HFFc6 (cell line): ENCODE measurements around the gene MARF1. TPM values are rescaled to one million over a fixed set of nuclear protein-coding genes. Genes with fewer than 3 reads are reported as not detected.
"Not testable (repeated sequence)": the region's sequence is repeated elsewhere in the genome, so short reads cannot be mapped to it uniquely, and the experiment has no call there.

ENCODE experiments used
- DNase-seq: peaks from one replicate; pipeline ENCODE4 v3.0.0-alpha.2; 2018
- H3K27ac Mint-ChIP-seq: 2 replicates; pipeline ENCODE4 v1.8.0; 2020; ENCODE audit warnings: mild to moderate bottlenecking, mixed read lengths
- H3K27me3 Mint-ChIP-seq: 2 replicates; pipeline ENCODE4 v1.8.0; 2021; ENCODE audit warnings: mild to moderate bottlenecking, moderate library complexity, mixed read lengths; ENCODE audit not compliant: insufficient read depth
- H3K36me3 Mint-ChIP-seq: 2 replicates; pipeline ENCODE4 v1.8.0; 2021; ENCODE audit warnings: low read depth, mixed read lengths
- H3K4me1 Mint-ChIP-seq: 2 replicates; pipeline ENCODE4 v1.8.0; 2020; ENCODE audit warnings: low read depth, mixed read lengths
- H3K4me3 Mint-ChIP-seq: 2 replicates; pipeline ENCODE4 v1.8.0; 2020; ENCODE audit warnings: mild to moderate bottlenecking, moderate library complexity, mixed read lengths
- H3K9me3 Mint-ChIP-seq: 2 replicates; pipeline ENCODE4 v1.8.0; 2020; ENCODE audit warnings: mild to moderate bottlenecking, mixed read lengths
- CTCF ChIP-seq: fragments of 200-600 bp; sonication (generic); IDR thresholded peaks from 2 replicates; pipeline ENCODE4 v1.5.0; 2021; ENCODE audit warnings: antibody characterized with exemption, mild to moderate bottlenecking
- total RNA-seq, 6 experiments: library from RNA; stranded (reverse); fragmentation: NEBNext Ultra II Directional; extraction: Animal tissue kit (Norgen Biotek cat#: 25700); gene quantifications; 2 replicates in 1 of 6; 3 replicates in 5 of 6; pipeline ENCODE4 v1.2.3, GENCODE V29; 2021

Gene MARF1
- total RNA-seq, 6 experiments from 2014 or later, result 34.9 to 39.4 (median 38.5) TPM

- DNase-seq, result no peak
- Mint-ChIP-seq H3K4me1 (peaks cover 22% of the 10 kb centered on the region), H3K27me3 (no peaks in the 10 kb centered on the region; the same call in 1 of the 2 replicates), H3K4me3 (no peak overlapping the region), H3K27ac (no peak overlapping the region), H3K9me3 (no peaks in the 10 kb centered on the region), H3K36me3 (peaks cover 31% of the 10 kb centered on the region)
- no peak for TF ChIP-seq CTCF
These were observed 67.5 kb downstream of the MARF1 start for GRCh38 chr16:15575293-15576049.

GRCh38 chr16:15574614-15574948 lies 68.4 kb downstream of the MARF1 start:
- no peak for DNase-seq
- no peak overlapping the region for H3K27ac Mint-ChIP-seq
- H3K4me3 Mint-ChIP-seq, result no peak overlapping the region
- no peak for TF ChIP-seq CTCF
- no peaks in the 10 kb centered on the region; the same call in 1 of the 2 replicates for H3K27me3 Mint-ChIP-seq
- H3K36me3 Mint-ChIP-seq, result peaks cover 40% of the 10 kb centered on the region
- H3K9me3 Mint-ChIP-seq, result no peaks in the 10 kb centered on the region
- H3K4me1 Mint-ChIP-seq, result peaks cover 26% of the 10 kb centered on the region

GRCh38 chr16:15573896-15574613 lies 68.9 kb downstream of the MARF1 start:
- H3K36me3 Mint-ChIP-seq, result peaks cover 45% of the 10 kb centered on the region
- not testable (repeated sequence) for H3K4me3 Mint-ChIP-seq, H3K27me3 Mint-ChIP-seq, H3K27ac Mint-ChIP-seq, DNase-seq, H3K9me3 Mint-ChIP-seq
- peaks cover 26% of the 10 kb centered on the region for H3K4me1 Mint-ChIP-seq

- Mint-ChIP-seq H3K9me3 (no peaks in the 10 kb centered on the region), H3K27ac (no peak overlapping the region), H3K4me3 (no peak overlapping the region), H3K27me3 (peaks cover 1% of the 10 kb centered on the region), H3K4me1 (peaks cover 26% of the 10 kb centered on the region), H3K36me3 (peaks cover 46% of the 10 kb centered on the region)
- no peak for TF ChIP-seq CTCF
- DNase-seq, result no peak
These were observed 69.6 kb downstream of the MARF1 start for GRCh38 chr16:15573274-15573895.

- Mint-ChIP-seq H3K4me1 (peaks cover 26% of the 10 kb centered on the region), H3K27ac (no peak overlapping the region; the same call in 1 of the 2 replicates), H3K4me3 (no peak overlapping the region), H3K36me3 (peaks cover 37% of the 10 kb centered on the region), H3K27me3 (peaks cover 1% of the 10 kb centered on the region), H3K9me3 (no peaks in the 10 kb centered on the region)
- DNase-seq, result peak; percentile 34
- TF ChIP-seq CTCF, result no peak
These were observed 70.5 kb downstream of the MARF1 start for GRCh38 chr16:15572329-15573001.
